ENCODE measurements around the gene PGLYRP3.

- TF ChIP-seq TAF1 (IDR thresholded peaks at IDR 0.05; ENCODE audit: low read depth, low read length), result no peak
- no peak for TF ChIP-seq POLR2A (IDR thresholded peaks at IDR 0.05; ENCODE audit: low read depth, low read length)
- TF ChIP-seq POLR2AphosphoS5 (IDR thresholded peaks at IDR 0.05; ENCODE audit: low read depth, low read length), result no peak
Measured at GRCh38 chr1:153272186-153272585, 40.6 kb downstream of the PGLYRP3 start.

Data from GM12891 (cell line).